ENCODE data around the gene SURF1.

DNA sequence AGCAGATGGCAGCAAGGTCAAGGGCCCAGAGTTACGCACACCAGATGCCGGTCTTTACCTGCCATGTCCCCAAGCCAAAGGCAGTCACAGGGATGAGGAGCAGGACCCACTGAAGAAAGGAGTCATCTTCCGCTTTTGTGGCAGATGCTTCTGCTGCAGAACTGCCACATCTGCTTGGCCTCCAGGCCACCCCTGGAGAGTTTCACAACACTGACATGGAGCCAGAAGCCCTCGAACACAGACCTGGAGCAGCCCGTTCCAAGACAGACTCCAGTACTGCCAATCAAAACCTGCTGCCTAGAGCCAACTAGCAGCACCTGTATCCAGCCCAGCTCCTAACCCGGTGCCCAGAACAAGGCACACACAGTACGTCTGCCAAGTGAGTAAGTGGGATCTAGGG is 1.5 kb downstream of the SURF1 start:
- TF ChIP-seq, protein P1, sequence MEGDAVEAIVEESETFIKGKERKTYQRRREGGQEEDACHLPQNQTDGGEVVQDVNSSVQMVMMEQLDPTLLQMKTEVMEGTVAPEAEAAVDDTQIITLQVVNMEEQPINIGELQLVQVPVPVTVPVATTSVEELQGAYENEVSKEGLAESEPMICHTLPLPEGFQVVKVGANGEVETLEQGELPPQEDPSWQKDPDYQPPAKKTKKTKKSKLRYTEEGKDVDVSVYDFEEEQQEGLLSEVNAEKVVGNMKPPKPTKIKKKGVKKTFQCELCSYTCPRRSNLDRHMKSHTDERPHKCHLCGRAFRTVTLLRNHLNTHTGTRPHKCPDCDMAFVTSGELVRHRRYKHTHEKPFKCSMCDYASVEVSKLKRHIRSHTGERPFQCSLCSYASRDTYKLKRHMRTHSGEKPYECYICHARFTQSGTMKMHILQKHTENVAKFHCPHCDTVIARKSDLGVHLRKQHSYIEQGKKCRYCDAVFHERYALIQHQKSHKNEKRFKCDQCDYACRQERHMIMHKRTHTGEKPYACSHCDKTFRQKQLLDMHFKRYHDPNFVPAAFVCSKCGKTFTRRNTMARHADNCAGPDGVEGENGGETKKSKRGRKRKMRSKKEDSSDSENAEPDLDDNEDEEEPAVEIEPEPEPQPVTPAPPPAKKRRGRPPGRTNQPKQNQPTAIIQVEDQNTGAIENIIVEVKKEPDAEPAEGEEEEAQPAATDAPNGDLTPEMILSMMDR (IDR thresholded peaks at IDR 0.05; ENCODE audit: low read depth, low read length): no peak
- TF ChIP-seq POLR2A (IDR thresholded peaks at IDR 0.05; ENCODE audit: extremely low read depth, insufficient read length) (no peak), MYC (IDR thresholded peaks at IDR 0.05; ENCODE audit: low read depth, low read length) (no peak)

All from NB4 (cell line).